ENCODE measurements around the gene RALGPS1.
"Not testable (repeated sequence)": the region's sequence is repeated elsewhere in the genome, so short reads cannot be mapped to it uniquely, and the experiment has no call there.

The RALGPS1 gene

DNA sequence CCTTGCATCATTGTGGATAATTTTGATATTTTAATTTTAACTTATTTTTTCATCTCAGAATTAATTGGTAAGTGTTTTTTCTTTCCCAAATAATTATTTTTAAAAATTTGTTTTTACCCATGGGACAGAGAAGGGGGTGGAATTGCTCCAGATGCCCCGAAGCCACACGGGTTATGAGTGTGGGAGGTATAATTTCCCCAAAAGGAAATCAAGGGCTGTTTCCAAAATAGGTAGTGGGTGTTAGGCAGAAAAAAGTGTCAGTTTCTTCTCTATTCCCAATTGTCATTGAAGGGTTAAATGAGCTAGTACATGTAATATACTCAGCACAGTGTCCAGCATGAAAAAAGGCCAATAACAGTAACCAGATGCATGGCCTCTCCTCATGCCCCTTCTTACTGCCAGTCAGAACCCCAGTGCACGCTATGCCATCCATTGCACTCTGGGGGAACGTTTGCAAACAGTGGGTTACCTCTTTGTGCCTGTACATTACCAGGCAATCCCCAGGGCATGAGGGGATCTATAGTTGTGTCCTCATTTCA is 244.3 kb downstream of the RALGPS1 start:
- DNase-seq (ENCODE audit: low read depth in 2 of 2) = no peak

GRCh38 chr9:127159325-127159801 is 244.8 kb downstream of the RALGPS1 start:
- no peak for DNase-seq (ENCODE audit: low read depth in 2 of 2)

GRCh38 chr9:127159949-127160610 is 245.5 kb downstream of the RALGPS1 start:
- DNase-seq (ENCODE audit: low read depth in 2 of 2) = no peak

GRCh38 chr9:127161081-127161624 is 246.6 kb downstream of the RALGPS1 start:
- no peak for DNase-seq (ENCODE audit: low read depth in 2 of 2)

DNA sequence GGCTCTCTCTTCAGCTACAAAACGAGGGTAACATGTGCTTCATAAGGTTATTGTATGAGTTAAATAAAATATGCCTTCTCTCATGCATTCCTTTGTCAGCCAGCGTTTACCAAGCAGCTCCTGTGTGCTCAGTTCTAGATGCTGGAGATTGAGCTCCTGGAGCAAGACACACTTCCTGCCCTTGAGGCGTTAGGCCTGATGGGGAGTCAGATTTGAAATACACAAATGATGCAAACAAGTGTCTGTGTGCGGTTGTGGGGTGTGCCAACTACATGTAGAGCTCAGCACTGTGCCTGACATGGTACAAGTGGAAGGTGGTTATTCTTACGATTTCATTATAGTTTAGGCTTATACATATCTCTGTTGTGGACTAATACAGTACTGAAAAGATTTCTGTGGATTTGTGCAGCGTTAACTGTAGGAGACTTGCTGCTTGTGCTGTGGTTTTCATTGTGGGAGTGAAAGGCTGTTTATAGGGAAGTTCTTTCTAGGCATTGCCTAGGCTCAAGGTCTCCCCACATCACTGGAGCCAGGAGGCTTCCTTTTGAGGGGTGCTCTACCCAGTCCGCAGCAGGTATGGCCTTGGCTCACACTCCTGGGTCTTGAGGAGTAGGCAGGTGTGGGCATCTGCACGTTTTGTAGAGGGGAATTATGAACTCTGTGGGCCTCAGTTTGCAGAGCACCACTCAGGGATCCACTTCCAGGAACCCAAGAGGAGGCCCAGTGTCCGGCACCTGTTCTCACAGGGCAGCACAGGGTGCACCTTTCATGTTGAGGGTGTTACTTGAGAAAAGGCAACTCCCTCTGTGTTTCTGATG is 247.7 kb downstream of the RALGPS1 start:
- no peak for DNase-seq (ENCODE audit: low read depth in 2 of 2)

DNA sequence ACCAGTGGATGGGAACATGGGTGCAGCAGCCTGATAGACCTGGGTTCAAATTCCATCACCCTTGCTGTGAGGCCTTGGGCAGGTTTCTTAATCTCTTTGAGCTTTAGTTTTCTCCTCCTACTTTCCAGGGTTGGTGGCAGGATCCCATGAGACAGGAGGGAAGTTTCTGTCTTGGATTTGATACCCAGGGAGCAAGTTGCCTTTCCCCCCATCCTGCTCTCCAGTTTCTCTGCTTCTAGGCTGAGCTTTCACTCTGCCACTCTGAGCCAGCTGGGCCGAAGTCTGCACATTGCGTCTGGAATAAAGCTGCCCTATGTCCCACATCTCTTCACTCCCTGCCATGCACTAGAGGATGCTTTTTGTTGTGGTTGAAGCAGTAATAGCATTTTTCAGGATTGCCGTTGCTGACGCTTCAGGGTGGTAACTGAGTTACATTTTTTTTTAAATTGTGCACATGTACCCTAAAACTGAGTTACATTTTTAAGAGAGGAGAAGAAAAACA is 248.3 kb downstream of the RALGPS1 start:
- DNase-seq (ENCODE audit: low read depth in 2 of 2) = no peak

GRCh38 chr9:127163409-127163808 is 248.8 kb downstream of the RALGPS1 start:
- no peak for DNase-seq (ENCODE audit: low read depth in 2 of 2)

GRCh38 chr9:127165116-127165515 is 250.5 kb downstream of the RALGPS1 start:
- DNase-seq (ENCODE audit: low read depth in 2 of 2) = no peak

DNA sequence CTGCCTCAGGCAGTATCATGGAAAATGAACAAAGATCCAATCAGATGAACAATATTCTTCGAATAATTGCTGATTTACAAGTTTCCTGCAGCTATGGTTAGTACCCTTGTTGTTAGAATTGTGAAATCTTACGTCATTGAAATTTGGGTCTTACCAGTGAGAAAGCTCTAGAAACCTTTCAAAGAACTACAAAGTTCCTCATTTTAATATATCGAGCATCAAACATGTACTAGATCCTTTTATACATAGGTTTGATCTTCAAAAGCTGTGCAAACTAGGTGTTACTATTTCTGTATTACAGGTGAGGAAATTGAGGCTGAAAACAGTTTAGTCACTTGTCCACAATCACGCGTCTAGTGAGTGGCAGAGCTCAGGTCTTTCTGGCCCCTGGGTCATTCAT is 251.5 kb downstream of the RALGPS1 start:
- DNase-seq (ENCODE audit: low read depth in 2 of 2) = no peak

- DNase-seq (ENCODE audit: low read depth in 2 of 2) = no peak
These were observed 252.3 kb downstream of the RALGPS1 start for GRCh38 chr9:127166651-127167524.

GRCh38 chr9:127167560-127168326 is 253.2 kb downstream of the RALGPS1 start:
- no peak for DNase-seq (ENCODE audit: low read depth in 2 of 2)

DNA sequence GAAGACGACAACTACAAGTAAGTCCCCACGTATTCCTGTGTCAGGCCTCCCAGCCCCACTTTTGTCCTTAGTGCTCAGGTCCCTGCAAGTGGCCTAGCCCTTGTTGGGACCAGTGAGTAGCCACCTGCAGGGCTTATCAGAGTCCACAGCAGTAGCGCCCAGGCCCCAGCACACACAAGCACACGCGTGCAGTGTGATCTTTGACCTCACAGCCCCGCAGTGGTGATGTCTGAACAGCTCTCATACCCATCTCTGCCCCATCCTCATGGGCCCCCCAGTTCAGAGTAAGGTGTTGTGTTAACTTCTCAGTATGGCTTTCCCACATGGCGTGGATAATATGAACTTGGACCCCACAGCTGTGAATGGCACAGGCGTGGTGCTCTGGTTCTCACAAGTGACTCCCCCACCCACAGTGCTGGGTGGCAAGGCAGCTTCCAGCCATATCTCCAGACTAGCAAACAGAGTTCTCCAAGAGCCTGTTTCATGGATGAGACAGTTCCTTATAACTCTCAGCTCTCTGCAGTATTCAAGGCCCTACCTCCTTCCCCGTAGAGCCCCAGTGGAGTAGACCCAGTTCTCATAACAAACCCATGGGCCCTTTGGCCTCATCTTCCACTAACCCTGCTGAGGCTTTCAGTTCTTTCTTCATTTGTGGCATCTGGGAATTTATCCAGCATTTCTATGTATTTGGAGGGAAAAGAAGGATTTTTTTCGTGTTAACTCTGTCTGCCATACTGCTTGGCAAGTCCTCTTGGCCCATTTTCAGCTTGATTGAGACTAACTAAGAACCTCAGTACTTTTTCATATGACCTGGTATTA is 254.4 kb downstream of the RALGPS1 start:
- no peak for DNase-seq (ENCODE audit: low read depth in 2 of 2)

DNA sequence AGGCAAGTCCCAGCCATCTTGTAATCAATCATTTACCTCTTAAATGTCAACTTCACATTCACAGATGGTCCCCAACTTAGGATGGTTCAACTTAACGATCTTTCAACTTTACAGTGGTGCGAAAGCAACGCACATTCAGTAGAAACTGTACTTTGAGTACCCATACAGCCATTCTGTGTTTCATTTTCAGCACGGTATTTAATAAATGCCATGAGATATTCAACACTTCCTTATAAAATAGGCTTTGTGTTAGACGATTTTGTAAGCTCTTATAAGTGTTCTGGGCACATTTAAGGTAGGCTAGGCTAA is 254.9 kb downstream of the RALGPS1 start:
- no peak for DNase-seq (ENCODE audit: low read depth in 2 of 2)

DNA sequence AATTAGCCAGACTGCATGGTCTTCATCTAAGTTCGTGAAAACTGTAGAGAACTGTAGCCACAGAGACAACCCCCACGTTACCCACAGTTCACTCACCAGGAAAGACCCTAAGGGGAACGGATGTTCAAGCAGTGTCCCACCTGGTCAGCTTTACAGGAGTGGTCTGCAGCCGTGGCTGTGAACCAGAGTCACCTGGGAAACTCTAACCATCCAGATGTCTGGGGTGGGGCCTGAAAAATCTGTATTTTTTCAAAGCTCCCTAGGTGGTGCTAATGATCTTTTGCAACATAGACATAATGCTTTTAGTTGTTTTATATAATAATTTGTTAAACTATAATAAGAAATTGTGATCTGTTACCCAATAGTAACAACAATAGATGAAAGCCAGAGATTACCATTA is 255.5 kb downstream of the RALGPS1 start:
- DNase-seq (ENCODE audit: low read depth in 2 of 2) = no peak

- DNase-seq (ENCODE audit: low read depth in 2 of 2) = no peak
These were observed 256.1 kb downstream of the RALGPS1 start for GRCh38 chr9:127170652-127171051.

- DNase-seq (ENCODE audit: low read depth in 2 of 2) = not testable (repeated sequence)
These were observed 256.8 kb downstream of the RALGPS1 start for GRCh38 chr9:127171348-127171747.

GRCh38 chr9:127172066-127172707 is 257.6 kb downstream of the RALGPS1 start:
- no peak for DNase-seq (ENCODE audit: low read depth in 2 of 2)

- DNase-seq (ENCODE audit: low read depth in 2 of 2) = no peak
These were observed 258.5 kb downstream of the RALGPS1 start for GRCh38 chr9:127173063-127173462.
